GM18498 (cell line): ENCODE data around the gene ACVRL1.

ENCODE experiments used
- ATAC-seq: cut with Tn5 transposase; IDR thresholded peaks from one replicate; pipeline ENCODE4 v1.9.1; 2021; ENCODE audit warnings: mild to moderate bottlenecking, moderate library complexity; ENCODE audit not compliant: unreplicated experiment

ACVRL1 gene

DNA sequence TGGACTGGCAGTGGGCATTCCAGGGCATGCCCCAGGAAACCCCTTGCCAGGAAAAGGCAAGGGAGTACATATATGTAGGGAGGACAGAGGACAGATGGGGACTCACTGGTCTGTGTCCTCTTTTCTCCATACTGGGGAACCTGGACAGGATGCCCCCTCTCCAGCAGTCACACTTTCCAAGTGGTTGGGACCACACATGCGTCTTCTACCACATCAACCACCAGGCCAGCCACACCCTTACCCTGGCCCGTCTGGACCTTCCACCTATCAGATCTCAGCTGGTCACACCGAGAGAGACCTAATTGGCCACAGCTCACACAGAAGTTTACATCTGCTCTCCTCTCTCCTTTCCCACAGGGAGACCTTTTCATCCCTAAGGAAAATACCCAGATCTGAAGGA, 11.1 kb upstream of the ACVRL1 start:
- no peak for ATAC-seq

DNA sequence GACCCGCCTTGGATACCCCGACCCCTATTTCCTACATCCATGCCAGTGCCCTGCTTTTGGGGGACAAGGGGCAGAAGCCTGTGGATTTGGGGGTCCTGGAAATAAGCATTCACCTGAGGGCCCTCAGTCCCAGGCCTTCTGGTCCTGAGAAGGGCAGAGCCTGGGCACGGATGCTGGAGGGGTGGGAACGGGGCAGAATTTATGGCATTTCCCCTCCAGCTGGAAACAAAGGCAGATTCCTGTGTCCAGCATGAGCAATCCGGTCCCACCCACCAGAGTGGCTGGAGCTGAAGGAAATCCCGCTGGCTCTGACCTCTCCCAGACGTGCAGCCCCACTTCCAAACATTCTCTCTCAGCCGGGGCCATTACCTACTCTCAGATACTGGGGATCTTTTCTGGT, 10.1 kb upstream of the ACVRL1 start:
- no peak for ATAC-seq

DNA sequence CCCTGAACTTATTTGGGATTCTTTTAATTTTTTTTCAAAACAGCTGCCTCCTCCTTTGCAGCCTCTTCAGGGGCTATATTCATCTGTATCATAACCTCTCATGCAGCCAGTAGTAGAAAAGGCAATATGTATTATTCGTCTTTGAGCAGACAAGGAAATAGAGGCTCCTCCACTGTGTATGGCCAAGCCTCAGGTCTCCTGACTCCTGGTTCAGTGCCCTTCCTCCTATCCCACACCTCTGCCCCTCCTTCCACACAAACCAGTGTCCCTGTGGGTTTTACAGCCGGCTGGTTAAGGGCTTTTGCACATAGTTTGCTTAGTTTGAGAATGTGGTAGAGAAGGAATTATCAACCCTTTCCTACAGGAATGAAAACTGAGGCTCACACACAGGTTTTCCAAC, 8.8 kb upstream of the ACVRL1 start:
- ATAC-seq, result no peak

DNA sequence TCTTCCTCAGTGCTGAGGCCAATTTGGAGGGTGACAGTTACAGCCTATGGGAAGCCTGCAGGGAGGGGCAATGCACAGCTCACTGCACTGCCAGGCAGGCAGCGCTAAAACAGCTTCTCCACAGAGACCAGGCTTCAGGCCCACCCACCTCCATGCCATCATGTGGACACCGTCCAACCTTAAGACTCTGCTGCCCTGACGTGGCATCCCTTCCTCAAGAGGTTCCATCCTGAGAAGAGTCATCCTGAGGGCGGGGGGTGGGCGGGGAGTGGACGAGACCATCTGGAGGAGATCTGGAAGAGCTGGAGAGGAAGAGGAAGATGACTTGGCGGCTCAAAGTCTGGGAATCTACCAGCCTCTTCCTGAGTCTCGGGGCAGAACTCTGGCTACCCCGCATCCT, 8.4 kb upstream of the ACVRL1 start:
- no peak for ATAC-seq

DNA sequence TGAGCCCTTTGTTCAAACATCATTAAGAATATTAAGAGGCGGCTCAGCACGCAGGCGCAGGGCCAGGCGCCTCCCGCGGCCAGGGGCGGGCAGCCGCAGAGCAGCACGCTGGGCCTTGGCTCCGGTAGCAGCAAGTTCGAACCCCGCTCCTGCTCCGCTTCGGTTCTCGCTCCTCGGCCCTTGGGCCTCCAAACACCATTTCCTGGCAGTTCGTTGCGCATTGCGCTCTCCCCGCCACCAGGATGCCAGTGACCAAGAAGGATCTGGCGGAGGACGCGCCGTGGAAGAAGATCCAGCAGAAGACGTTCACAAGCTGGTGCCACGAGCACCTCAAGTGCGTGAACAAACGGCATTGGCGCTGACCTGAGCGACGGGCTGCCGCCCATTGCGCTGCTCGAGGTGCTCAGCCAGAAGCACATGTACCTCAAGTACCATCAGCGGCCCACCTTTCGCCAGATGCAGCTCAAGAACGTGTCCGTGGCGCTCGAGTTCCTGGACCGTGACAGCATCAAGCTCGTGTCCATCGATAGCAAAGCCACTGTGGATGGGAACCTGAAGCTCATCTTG, 6.9 kb upstream of the ACVRL1 start:
- no peak for ATAC-seq

DNA sequence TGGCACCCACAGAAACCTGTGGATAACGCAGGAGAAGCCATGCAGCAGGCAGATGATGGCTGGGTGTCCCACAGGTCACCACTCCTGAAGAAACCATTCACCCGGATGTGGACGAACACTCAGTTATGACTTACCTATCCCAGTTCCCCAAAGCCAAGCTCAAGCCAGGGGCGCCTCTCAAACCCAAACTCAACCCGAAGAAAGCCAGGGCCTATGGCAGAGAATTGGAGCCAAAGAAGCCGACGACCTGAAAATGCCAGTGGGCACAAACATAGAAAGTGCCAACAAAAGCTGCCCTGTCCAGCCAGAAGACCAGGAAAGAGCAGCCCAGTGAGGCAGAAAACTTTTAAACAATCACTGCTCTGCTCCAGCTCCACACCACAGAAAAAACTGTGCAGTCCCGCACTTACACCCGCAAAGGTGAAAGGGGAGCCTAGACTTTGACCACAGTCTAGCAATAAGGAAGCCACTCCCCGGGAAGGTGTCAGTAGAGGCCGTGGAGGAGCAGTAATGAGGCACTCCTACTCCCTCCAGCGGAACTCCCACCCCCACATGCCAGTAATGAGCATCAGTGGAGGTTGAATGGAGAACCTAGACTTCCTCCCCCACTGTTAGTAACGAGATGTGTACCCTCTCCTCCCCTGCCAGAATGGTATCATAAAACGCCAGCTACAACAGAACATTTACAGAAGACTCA, 6.0 kb upstream of the ACVRL1 start:
- ATAC-seq, result no peak

DNA sequence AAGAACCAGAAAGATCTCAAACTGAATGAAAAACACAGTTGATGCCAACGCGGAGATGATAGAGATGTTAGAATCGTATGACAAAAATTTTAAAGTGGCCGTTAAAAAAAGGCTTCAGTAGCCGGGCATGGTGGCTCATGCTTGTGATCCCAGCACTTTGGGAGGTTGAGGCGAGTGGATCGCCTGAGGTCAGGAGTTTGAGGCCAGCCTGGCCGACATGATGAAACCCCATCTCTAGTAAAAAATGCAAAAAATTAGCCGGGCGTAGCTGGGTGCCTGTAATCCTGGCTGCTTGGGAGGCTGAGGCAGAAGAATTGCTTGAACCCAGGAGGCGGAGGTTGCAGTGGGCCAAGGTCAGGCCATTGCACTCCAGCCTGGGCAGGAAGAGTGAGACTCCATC, 5.4 kb upstream of the ACVRL1 start:
- no peak for ATAC-seq

DNA sequence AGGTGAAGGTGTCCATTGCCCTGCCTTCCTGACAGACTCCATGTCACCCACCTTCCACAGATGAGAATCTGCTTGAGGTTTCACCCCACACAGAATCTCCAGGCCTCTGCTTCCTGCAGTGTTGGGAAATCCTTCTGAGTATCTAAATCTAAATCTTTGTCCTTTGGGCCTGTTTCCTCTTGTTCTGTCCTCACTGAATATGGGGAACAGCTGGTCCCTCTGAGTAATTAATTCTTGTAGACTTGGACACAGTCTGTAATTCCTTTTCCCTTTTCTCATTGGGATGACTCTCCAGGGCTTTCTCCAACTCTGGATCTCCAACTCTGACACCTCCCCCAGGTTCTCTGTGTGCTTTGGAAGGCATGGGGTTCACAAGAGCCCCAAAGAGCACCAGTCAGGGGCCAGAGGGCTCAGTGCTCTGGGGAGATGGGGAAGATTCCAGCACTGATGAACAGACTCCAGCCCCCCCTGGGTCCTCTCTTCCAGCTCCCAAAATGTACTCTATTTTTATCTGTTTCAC, 2.3 kb upstream of the ACVRL1 start:
- ATAC-seq, result no peak

DNA sequence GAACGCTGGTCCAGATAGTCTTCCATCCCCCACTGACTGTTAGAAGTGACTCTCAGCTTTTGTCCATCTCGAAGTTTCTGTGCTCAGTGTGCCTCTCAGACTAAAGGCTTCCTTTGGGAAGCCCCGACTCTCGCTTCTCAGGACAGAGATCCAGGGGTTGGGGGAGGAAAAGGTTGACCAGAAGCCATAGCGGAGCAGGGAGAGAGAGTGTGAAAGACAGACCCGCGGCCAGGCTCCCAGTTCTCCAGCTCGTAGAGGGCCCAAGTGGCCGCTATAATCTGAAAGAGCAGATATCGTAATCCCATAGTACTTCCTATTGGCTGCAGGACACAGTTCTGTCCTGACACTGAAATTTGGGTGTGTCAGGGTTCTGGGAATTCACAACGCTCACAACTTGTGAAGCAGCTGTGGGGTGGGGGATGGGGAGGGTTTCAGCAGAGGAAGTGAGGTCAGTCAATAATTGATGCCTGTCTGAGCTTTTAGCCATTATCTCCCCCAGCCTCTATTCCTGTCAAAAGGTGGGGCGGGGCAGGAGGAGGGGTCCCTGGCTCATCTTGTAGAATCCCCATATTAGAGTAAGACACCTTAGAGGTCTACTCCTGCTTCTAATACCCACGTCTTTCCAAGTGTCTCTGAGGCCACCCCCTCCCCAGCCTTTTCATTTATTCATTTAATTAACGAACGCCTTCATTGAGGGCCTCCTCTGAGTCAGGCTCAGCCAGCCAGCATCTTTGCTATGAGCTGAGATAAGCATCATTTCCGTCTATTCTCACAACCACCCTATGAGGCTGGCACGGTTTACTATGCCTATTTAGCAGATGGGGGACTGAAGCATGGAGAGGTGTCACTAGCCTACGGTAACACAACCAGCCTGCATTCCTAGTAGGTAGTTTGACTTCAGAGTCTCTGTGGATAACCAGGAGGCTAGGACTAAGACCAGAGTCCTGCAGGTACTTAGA, 1.6 kb upstream of the ACVRL1 start:
- no peak for ATAC-seq

DNA sequence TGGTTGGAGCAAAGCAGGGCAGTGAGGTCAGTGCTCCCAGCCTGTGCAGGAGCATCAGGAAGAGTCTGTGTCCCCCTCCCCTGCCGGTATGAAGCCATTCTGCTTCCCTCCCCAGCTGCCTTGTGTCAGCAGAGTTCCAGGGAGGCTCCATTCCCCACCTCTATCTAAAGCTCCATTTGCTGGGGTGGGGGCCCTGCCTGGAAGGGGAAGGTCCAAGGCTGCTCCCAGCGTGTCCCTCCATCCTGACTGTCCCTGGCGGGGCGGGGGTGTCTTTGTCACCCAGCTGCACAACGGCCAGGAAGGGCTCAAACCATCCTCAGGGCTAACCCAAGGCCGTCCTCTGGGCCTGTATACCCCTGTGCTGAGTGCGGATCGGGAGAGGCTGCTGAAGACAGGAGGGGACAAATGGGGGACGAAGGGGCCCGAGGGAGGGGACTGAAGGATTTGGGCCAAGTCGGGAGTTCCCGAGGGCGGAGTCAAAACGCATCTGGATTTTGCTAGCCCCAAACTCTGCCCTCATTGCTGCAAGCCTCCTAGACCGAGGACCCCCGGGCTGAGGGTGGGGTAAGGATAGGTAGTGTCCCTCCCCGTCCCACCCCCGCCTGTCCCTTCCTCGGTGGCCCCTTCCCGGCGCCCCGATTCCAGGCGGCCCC, 748 bp upstream of the ACVRL1 start:
- ATAC-seq, result no peak

DNA sequence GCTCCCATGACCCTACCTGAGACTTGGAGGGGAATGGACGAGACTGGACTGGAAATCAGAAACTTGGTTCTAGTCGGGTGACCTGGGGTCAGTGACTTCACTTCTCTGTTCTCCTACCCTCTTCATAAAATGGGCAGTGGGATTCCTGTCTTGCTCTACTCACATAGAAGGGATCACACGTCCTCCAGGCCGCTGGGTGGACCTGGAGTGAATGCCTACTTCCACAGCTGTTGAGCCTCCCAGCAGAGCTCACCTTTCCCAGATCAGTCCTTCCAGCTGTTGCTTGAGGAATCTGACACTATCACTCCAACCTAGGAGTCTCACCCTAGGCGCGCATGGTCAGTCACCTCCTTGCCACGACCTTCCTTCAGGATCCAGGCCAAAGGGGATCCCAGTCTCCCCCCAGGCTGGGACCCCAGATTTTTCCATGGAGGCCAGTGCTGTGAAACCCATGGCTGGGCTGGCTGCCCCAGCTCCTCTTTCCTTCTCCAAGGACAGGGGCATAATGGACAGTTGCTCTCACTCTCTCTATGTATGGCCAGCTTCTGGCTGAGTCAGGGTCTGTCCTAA, 637 bp downstream of the ACVRL1 start:
- ATAC-seq, result no peak

DNA sequence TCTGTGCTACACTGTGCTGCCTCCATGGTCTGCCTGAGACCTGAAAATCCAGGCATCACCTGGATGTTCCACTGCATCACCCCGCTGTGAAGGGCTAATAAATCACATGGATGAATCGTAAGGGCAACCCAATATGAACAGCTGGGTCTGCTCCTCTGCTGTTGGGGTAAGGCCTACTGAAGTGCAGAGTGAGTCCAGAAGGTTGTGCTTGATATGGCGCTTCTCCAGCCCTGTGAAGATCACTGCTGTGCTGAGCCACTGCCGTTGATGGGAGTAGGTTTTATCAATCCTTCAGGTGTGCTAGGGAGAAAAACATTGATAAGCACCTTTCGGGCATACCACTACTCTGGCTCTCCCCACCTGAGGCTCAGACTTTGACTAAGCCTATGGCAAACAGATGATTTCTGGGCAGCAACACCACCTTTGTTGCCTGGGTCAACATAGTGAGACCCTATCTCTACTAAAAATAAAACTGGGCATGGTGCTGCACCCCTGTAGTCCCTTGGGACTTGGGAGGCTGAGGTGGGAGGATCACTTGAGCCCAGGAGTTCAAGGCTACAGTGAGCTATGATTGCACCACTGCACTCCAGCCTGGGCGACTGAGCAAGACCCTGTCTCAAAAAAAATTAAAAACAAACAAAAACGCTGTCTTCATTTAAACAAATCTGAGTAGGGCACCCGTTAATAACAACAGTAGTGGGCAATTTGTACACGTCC, 1.7 kb downstream of the ACVRL1 start:
- ATAC-seq, result no peak

DNA sequence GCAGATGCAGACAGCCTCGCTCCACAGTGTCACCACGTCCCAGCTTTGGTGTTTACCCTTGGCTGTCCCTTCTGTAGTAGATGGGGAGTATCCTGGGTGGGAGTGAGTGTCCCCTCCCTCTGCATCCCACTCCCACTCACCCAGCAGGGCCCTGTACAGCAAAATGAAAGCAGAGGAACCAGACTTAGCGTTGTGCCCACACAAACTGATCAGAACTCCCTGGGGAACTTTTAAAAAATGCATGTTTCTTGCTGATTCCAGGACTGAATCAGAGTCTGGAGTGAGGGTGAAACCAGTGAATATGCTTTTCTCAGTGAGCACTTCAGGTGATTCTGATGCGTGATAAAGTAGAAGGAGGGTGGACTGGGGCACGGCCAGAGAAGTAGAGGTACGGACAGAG, 2.9 kb downstream of the ACVRL1 start:
- no peak for ATAC-seq

DNA sequence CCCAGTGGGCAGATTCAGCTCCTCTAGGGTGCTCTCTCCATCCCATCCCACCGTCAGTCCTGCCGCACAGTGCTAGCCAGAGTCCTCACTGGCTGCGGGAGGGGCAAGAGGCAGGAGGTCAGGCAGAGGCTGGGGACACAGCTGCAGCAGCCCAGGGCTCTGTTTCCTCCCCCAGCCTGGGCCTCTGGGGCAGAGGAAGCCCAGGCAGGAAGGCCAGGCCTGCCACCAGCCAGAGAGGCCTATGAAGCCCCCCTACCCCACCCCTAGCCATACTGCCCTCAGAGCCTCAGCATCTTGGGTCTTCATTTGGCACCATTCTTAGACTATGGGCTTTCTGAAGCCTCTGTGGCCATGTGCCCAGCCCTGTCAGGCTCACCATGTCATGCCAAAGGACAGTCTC, 3.4 kb downstream of the ACVRL1 start:
- no peak for ATAC-seq

DNA sequence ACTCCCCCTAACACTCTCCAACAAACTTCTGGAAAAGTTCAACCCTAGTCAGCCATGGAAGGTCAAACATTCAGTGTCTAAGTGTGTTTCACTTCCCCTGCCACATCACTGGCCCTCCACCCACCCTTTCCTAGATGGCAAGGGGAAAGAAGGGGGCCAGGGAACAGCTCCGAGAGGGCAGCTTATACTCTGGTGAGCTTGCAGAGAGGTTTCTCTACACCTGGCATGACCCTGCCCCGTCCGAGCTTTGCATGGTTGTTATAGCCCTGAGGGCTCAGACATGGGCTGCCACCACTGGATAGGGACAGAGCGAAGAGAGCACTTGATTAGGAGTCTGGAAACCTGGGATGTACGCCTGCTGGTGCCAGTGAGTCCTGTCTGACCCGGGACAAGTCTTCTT, 4.0 kb downstream of the ACVRL1 start:
- ATAC-seq, result no peak

DNA sequence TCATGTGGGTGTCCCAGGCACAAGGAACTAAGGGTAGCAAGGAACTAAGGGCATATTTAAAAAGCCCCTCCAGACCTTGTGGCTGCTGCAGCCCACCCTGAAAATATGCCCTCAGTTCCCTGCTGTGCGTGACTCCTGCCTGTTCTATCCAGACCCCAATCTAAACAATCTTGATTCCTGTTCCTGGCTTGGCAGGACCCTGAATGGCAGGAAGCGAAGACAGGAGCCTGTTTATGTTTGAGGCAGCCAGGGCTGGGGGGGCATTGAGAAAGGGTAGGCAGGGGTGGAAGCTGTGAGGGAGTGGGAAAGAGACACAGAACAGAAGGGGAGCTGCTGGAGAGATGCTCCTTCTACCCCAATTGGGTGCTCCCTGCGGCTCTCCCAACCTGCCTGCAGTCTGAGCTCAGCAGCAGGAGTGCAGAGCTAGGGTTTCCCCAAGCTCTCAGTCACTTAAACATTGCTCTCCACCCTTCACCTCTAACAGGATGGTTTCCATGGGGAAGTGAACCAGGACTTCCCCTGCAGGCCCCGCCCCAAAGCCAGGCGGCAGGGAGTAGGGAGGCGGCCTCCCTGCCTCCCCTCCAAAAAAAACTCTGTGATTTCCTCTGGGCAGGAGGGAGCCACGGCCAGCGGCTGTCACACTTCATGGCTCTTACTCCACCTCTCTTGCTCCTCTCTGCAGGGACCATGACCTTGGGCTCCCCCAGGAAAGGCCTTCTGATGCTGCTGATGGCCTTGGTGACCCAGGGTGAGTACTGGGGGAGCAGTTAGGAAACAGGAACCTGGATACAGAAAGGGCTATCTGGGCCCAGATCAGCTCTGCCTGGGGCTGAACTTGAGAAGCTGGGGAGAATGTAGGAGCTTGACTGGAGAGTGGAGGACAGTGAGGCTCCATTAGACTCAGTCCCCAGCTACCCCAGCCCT, 4.7 kb downstream of the ACVRL1 start:
- ATAC-seq, result no peak

DNA sequence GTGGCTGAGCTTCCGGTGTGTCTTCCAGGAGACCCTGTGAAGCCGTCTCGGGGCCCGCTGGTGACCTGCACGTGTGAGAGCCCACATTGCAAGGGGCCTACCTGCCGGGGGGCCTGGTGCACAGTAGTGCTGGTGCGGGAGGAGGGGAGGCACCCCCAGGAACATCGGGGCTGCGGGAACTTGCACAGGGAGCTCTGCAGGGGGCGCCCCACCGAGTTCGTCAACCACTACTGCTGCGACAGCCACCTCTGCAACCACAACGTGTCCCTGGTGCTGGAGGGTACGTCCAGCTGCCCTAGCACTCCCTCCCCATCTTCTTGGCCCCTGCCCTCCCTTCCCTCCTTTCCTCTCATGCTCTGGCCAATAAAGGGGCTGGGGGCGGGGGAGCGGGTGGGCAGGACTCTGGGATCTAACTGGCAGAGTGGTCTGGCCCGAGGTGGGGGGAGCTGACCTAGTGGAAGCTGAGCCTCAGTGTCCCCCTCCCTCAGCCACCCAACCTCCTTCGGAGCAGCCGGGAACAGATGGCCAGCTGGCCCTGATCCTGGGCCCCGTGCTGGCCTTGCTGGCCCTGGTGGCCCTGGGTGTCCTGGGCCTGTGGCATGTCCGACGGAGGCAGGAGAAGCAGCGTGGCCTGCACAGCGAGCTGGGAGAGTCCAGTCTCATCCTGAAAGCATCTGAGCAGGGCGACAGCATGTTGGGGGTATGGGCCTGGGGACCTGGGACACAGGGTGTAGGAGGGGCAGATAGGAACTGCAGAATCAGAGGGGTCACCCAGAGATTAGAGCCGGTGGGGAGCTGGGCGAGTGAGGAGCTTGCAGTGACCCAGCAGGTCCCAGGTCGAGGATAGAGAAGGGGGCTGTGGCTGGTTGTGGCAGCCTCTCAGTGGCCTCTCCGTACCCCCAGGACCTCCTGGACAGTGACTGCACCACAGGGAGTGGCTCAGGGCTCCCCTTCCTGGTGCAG, 6.0 kb downstream of the ACVRL1 start:
- ATAC-seq, result no peak
